ENCODE results near the gene CES4A. TPM values are rescaled to one million over a fixed set of nuclear protein-coding genes. Genes with fewer than 3 reads are reported as not detected.

The CES4A gene
- total and polyA plus RNA-seq, 2 of the 13 experiments (the other 11 are each of a cell fraction or from before 2014, with no cell fraction given), result 0.09 to 0.17 TPM

GRCh38 chr16:66977341-66978113 is 10.9 kb upstream of the CES4A start (continued):
- TF ChIP-seq NFKB2 (CRISPR knock-in tag; IDR thresholded peaks at IDR 0.05; ENCODE audit: borderline replicate concordance) (peak; percentile 78; the same call in 1 of the 2 replicates), ZXDC (CRISPR knock-in tag; IDR thresholded peaks at IDR 0.05) (peak; percentile 66; the same call in 1 of the 2 replicates), ZNF652 (CRISPR knock-in tag; IDR thresholded peaks at IDR 0.05; ENCODE audit: borderline replicate concordance, low read depth) (peak; percentile 58; the same call in 1 of the 2 replicates), MIER2 (CRISPR knock-in tag; IDR thresholded peaks at IDR 0.05) (peak; percentile 81), TFE3 (CRISPR knock-in tag; IDR thresholded peaks at IDR 0.05) (peak; percentile 48; the same call in 1 of the 2 replicates), ZSCAN25 (CRISPR knock-in tag; IDR thresholded peaks at IDR 0.05) (peak; percentile 78), ZNF263 (CRISPR knock-in tag; IDR thresholded peaks at IDR 0.05) (0 out of 2 replicates have a peak, but pooled peaks have one; percentile 15), ZFP36 (IDR thresholded peaks at IDR 0.05; ENCODE audit: borderline replicate concordance, low read depth, low read length, partially characterized antibody) (peak; percentile 74), ZNF569 (CRISPR knock-in tag; IDR thresholded peaks at IDR 0.05; ENCODE audit: borderline replicate concordance) (no peak), ZNF446 (CRISPR knock-in tag; IDR thresholded peaks at IDR 0.05) (no peak), MIXL1 (CRISPR knock-in tag; IDR thresholded peaks at IDR 0.05) (peak; percentile 88), ZKSCAN8 (CRISPR knock-in tag; IDR thresholded peaks at IDR 0.05; ENCODE audit: borderline replicate concordance) (peak; percentile 86; the same call in 1 of the 2 replicates), JARID2 (CRISPR knock-in tag; IDR thresholded peaks at IDR 0.05; ENCODE audit: insufficient replicate concordance) (no peak), WIZ (CRISPR knock-in tag; IDR thresholded peaks at IDR 0.05) (peak; percentile 43; the same call in 1 of the 2 replicates), IKZF5 (CRISPR knock-in tag; IDR thresholded peaks at IDR 0.05) (peak; percentile 84), ZNF776 (CRISPR knock-in tag; IDR thresholded peaks at IDR 0.05) (0 out of 2 replicates have a peak, but pooled peaks have one; percentile 9), FOXO1 (CRISPR knock-in tag; IDR thresholded peaks at IDR 0.05) (peak; percentile 65; the same call in 1 of the 2 replicates), ETV6 (CRISPR knock-in tag; conservative IDR thresholded peaks at IDR 0.05) (peak; percentile 45; the same call in 1 of the 2 replicates), ISL2 (CRISPR knock-in tag; IDR thresholded peaks at IDR 0.05) (peak; percentile 28; the same call in 1 of the 2 replicates), HOMEZ (CRISPR knock-in tag; IDR thresholded peaks at IDR 0.05; ENCODE audit: low read depth) (peak; percentile 60; the same call in 1 of the 2 replicates), GFI1 (CRISPR knock-in tag; IDR thresholded peaks at IDR 0.05; ENCODE audit: borderline replicate concordance) (0 out of 2 replicates have a peak, but pooled peaks have one; percentile 32), ZNF891 (CRISPR knock-in tag; IDR thresholded peaks at IDR 0.05) (peak; percentile 54; the same call in 1 of the 2 replicates), HNRNPK (IDR thresholded peaks at IDR 0.05; ENCODE audit: low read depth, low read length, poor library complexity, severe bottlenecking) (no peak)
